ENCODE results near the gene SUFU.

SUFU gene

DNA sequence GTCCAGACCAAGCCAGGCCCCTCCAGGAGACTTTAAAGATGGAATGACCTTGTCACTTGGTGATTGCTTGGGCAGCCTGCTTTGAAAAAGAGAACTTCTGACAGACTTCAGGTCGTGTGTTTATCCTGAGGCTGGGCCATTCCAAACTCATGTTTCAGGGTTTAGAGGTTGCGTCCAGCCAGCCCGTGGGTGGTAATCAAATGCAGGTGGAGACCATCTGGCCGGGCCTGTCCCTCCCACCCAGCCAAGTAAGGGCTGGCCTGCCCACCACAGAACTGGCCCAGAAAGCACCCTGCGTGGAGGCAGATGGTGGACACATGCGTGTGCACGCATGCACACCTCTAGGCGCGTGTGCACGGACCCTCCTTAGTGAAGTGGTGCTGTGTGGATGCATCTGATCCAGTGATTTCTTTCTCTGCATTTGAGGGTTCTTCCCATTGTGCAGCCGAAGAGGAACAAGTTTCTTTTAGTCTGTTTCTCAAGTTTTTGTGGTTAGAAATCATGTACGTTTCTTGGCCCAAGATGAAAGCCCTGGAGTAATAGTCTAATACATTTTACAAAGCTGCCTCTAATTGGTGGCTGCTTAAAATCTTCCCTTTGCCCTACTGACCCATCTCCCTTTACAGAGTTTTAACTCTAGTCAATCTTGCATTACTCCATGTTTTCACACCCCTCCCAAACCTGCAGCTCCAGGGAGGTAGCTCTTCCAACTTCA, 43.0 kb downstream of the SUFU start:
- Histone ChIP-seq H3K4me3 (ENCODE audit: low read depth in 1 of 5, low read length in 5 of 5) (no peak overlapping the region), H3K27ac (ENCODE audit: low read depth, low read length) (no peak overlapping the region), H3K9ac (ENCODE audit: low read length in 5 of 5) (no peak overlapping the region), H3K36me3 (ENCODE audit: control insufficient read depth in 5 of 5, insufficient read depth in 5 of 5, low read length in 5 of 5) (peaks cover 0 to 16% (median 13%) of the 10 kb centered on the region in 5 donors), H3K27me3 (ENCODE audit: control insufficient read depth in 5 of 5, insufficient read depth in 4 of 5, low read length in 5 of 5) (no peaks in the 10 kb centered on the region), H3K9me3 (ENCODE audit: control insufficient read depth in 5 of 5, low read length in 5 of 5) (no peaks in the 10 kb centered on the region), H3K4me1 (ENCODE audit: control insufficient read depth in 5 of 5, insufficient read depth in 5 of 5, low read length in 5 of 5) (peaks cover 1 to 18% (median 17%) of the 10 kb centered on the region in 5 donors)

DNA sequence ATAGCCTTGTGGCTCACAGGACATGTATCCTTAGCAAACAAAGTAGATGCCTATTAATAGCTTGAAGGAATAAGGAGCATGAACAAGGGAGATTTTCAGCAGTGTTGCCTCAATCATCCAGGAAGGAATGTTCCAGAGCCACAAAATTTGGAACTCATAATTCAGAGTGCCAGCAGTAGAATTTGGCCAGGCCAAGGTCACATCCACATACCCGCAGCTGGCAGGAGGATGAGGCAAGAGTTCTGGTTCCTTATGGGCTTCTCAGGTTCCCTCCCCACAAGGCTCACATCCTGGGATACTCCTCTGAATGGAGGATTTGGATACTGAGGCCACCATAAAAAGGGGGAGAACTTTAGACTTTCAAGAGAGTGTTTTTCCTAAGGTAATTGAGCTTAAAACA, 45.8 kb downstream of the SUFU start:
- H3K9me3 ChIP-seq (ENCODE audit: control insufficient read depth in 5 of 5, low read length in 5 of 5): no peaks in the 10 kb centered on the region
- no peak overlapping the region for H3K4me3 ChIP-seq (ENCODE audit: low read depth in 1 of 5, low read length in 5 of 5)
- H3K27me3 ChIP-seq (ENCODE audit: control insufficient read depth in 5 of 5, insufficient read depth in 4 of 5, low read length in 5 of 5): no peaks in the 10 kb centered on the region
- H3K36me3 ChIP-seq (ENCODE audit: control insufficient read depth in 5 of 5, insufficient read depth in 5 of 5, low read length in 5 of 5): peaks cover 0 to 22% (median 17%) of the 10 kb centered on the region in 5 donors
- H3K9ac ChIP-seq (ENCODE audit: low read length in 5 of 5): no peak overlapping the region
- no peak overlapping the region for H3K27ac ChIP-seq (ENCODE audit: low read depth, low read length)
- peaks cover 1 to 18% (median 17%) of the 10 kb centered on the region in 5 donors for H3K4me1 ChIP-seq (ENCODE audit: control insufficient read depth in 5 of 5, insufficient read depth in 5 of 5, low read length in 5 of 5)

DNA sequence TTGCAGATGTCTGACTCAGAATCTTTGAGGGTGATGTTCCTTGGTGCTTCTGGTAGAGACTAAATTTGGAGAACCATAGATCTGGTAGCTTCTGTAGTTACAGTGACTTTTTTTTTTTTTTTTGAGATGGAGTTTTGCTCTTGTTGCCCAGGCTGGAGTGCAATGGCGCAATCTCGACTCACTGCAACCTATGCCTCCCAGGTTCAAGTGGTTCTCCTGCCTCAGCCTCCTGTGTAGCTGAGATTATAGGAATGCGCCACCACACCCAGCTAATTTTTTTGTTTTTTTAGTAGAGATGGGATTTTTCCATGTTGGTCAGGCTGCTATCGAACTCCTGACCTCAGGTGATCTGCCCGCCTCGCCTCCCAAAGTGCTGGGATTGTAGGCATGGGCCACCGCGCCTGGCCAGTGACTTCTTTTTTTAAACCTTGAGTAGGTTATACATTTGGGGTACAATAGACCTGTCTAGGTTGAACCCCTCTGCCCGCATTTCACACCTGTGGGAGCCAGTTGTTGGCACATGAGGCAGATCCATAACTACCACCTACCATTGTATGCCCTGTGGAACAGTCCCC, 47.0 kb downstream of the SUFU start:
- Histone ChIP-seq H3K9ac (ENCODE audit: low read length in 5 of 5) (no peak overlapping the region), H3K4me3 (ENCODE audit: low read depth in 1 of 5, low read length in 5 of 5) (no peak overlapping the region)

DNA sequence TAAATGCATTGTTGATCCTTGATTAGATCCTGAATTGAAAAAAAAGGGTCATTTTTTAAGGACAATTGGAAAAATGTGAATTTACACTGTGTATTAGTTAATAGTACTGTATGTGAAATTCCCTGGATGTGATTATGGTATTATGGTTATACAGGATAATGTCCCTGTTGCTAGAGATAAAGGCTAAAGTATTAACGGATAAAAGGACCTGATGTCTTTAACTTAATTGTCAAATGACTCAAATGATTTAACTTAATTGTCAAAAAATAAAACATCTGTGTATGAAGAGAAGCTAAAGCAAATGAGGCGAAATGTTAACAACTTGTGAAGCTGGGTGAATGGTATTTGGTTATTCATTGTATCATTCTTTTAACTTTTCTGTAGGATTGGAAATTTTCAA, 48.8 kb downstream of the SUFU start:
- Histone ChIP-seq H3K27ac (ENCODE audit: low read depth, low read length) (no peak overlapping the region), H3K4me3 (ENCODE audit: low read depth in 1 of 5, low read length in 5 of 5) (no peak overlapping the region), H3K9ac (ENCODE audit: low read length in 5 of 5) (no peak overlapping the region), H3K4me1 (ENCODE audit: control insufficient read depth in 5 of 5, insufficient read depth in 5 of 5, low read length in 5 of 5) (peaks cover 0 to 4% (median 0%) of the 10 kb centered on the region in 5 donors), H3K36me3 (ENCODE audit: control insufficient read depth in 5 of 5, insufficient read depth in 5 of 5, low read length in 5 of 5) (peaks cover 0 to 22% (median 17%) of the 10 kb centered on the region in 5 donors), H3K27me3 (ENCODE audit: control insufficient read depth in 5 of 5, insufficient read depth in 4 of 5, low read length in 5 of 5) (no peaks in the 10 kb centered on the region), H3K9me3 (ENCODE audit: control insufficient read depth in 5 of 5, low read length in 5 of 5) (no peaks in the 10 kb centered on the region)

More for the DNA sequence above, 47.0 kb downstream of the SUFU start:
- H3K36me3 ChIP-seq (ENCODE audit: control insufficient read depth in 5 of 5, insufficient read depth in 5 of 5, low read length in 5 of 5): peaks cover 0 to 22% (median 17%) of the 10 kb centered on the region in 5 donors
- H3K9me3 ChIP-seq (ENCODE audit: control insufficient read depth in 5 of 5, low read length in 5 of 5): no peaks in the 10 kb centered on the region
- peaks cover 1 to 18% (median 17%) of the 10 kb centered on the region in 5 donors for H3K4me1 ChIP-seq (ENCODE audit: control insufficient read depth in 5 of 5, insufficient read depth in 5 of 5, low read length in 5 of 5)
- H3K27me3 ChIP-seq (ENCODE audit: control insufficient read depth in 5 of 5, insufficient read depth in 4 of 5, low read length in 5 of 5): no peaks in the 10 kb centered on the region
- H3K27ac ChIP-seq (ENCODE audit: low read depth, low read length): no peak overlapping the region

DNA sequence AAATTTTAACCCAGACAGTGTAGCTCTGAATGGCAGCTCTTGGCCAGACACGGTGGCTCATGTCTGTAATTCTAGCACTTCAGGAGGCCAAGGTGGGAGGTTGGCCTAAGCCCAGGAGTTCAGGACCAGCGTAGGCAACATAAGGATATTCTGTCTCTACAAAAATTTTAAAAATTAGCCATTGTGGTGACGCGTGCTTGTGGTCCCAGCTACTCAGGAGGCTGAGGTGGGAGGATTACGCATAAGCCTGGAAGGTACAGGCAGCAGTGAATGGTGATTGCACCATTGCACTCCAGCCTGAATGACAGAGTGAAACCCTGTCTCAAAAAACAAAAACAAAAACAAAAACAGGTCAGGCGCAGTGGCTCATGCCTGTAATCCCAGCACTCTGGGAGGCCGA, 50.0 kb downstream of the SUFU start:
- Histone ChIP-seq H3K9me3 (ENCODE audit: control insufficient read depth in 5 of 5, low read length in 5 of 5) (no peaks in the 10 kb centered on the region), H3K27ac (ENCODE audit: low read depth, low read length) (no peak overlapping the region), H3K9ac (ENCODE audit: low read length in 5 of 5) (no peak overlapping the region), H3K36me3 (ENCODE audit: control insufficient read depth in 5 of 5, insufficient read depth in 5 of 5, low read length in 5 of 5) (peaks cover 0 to 22% (median 17%) of the 10 kb centered on the region in 5 donors), H3K4me3 (ENCODE audit: low read depth in 1 of 5, low read length in 5 of 5) (no peak overlapping the region), H3K4me1 (ENCODE audit: control insufficient read depth in 5 of 5, insufficient read depth in 5 of 5, low read length in 5 of 5) (peaks cover 0 to 4% (median 0%) of the 10 kb centered on the region in 5 donors), H3K27me3 (ENCODE audit: control insufficient read depth in 5 of 5, insufficient read depth in 4 of 5, low read length in 5 of 5) (no peaks in the 10 kb centered on the region)

DNA sequence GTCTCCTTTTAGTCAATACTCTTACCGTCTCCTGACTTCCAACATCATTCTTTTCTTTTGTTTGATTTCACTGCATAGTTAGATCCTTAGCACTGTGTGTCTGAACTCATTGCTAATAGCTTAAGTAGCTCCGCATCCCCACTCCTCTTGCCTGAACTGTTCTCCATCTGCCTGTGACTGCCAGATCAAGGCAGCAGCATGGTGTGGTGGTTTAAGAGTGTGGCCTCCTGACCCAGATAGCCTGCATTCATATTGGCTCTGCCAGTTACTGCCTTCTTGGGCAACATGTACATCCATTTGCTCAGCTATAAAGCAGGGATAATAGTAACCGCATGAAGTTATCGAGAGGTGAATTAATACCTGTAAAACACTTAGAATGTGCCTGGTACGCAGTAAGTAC, 50.8 kb downstream of the SUFU start:
- Histone ChIP-seq H3K27ac (ENCODE audit: low read depth, low read length) (no peak overlapping the region), H3K4me1 (ENCODE audit: control insufficient read depth in 5 of 5, insufficient read depth in 5 of 5, low read length in 5 of 5) (peaks cover 0 to 4% (median 0%) of the 10 kb centered on the region in 5 donors), H3K9me3 (ENCODE audit: control insufficient read depth in 5 of 5, low read length in 5 of 5) (no peaks in the 10 kb centered on the region), H3K27me3 (ENCODE audit: control insufficient read depth in 5 of 5, insufficient read depth in 4 of 5, low read length in 5 of 5) (no peaks in the 10 kb centered on the region), H3K36me3 (ENCODE audit: control insufficient read depth in 5 of 5, insufficient read depth in 5 of 5, low read length in 5 of 5) (peaks cover 0 to 22% (median 17%) of the 10 kb centered on the region in 5 donors), H3K4me3 (ENCODE audit: low read depth in 1 of 5, low read length in 5 of 5) (no peak overlapping the region), H3K9ac (ENCODE audit: low read length in 5 of 5) (no peak overlapping the region)

DNA sequence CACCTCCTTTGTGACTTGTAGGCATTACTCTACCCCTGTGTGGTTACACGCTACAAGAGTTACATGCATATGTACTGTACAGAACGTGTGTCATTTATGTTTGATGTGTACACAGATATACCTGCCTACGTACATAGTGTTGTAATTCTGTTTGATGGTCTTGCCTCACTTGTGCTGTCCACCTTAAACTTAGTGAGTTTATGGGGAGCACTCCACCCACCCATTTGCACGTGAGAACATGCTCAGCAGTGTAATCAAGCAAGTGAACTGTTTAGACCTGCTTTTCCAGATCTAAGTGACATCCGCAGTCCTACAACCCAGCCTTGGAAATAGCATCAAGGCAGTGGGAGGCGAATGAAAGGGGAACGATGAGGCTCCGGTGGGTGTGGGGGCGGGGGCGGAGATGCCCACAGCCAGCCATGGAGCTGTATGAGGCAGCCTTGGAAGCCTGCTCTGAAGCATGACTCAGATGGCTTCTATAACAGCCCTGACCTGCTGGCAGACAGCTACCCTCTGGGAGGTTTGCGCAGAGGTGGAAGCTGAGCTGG, 52.1 kb downstream of the SUFU start:
- Histone ChIP-seq H3K9me3 (ENCODE audit: control insufficient read depth in 5 of 5, low read length in 5 of 5) (no peaks in the 10 kb centered on the region), H3K27ac (ENCODE audit: low read depth, low read length) (no peak overlapping the region), H3K36me3 (ENCODE audit: control insufficient read depth in 5 of 5, insufficient read depth in 5 of 5, low read length in 5 of 5) (peaks cover 0 to 11% (median 9%) of the 10 kb centered on the region in 5 donors), H3K4me1 (ENCODE audit: control insufficient read depth in 5 of 5, insufficient read depth in 5 of 5, low read length in 5 of 5) (peaks cover 0 to 4% (median 0%) of the 10 kb centered on the region in 5 donors), H3K9ac (ENCODE audit: low read length in 5 of 5) (peak overlapping the region in 1 of 5 donors; percentile 15), H3K27me3 (ENCODE audit: control insufficient read depth in 5 of 5, insufficient read depth in 4 of 5, low read length in 5 of 5) (no peaks in the 10 kb centered on the region), H3K4me3 (ENCODE audit: low read depth in 1 of 5, low read length in 5 of 5) (no peak overlapping the region)

DNA sequence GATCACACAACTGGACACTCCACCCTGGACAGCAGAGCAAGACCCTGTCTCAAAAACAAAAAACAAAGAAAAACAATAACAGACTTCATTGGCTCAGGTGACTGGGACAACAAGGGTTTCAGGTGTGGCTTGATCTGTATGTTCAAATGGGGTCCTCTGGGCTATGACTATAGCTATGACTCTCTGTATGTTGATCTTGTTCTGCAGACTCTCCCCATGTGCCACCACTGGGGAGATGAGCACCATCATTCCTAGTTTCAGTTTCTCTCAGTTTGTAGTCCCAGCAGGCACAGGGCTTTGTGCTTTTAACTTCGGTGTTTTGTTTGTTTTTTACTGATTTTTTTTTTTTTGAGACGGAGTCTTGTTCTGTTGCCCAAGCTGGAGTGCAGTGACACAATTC, 53.8 kb downstream of the SUFU start:
- Histone ChIP-seq H3K4me3 (ENCODE audit: low read depth in 1 of 5, low read length in 5 of 5) (no peak overlapping the region), H3K4me1 (ENCODE audit: control insufficient read depth in 5 of 5, insufficient read depth in 5 of 5, low read length in 5 of 5) (peaks cover 0 to 4% (median 0%) of the 10 kb centered on the region in 5 donors), H3K36me3 (ENCODE audit: control insufficient read depth in 5 of 5, insufficient read depth in 5 of 5, low read length in 5 of 5) (peaks cover 0 to 2% (median 0%) of the 10 kb centered on the region in 5 donors), H3K27me3 (ENCODE audit: control insufficient read depth in 5 of 5, insufficient read depth in 4 of 5, low read length in 5 of 5) (no peaks in the 10 kb centered on the region), H3K9me3 (ENCODE audit: control insufficient read depth in 5 of 5, low read length in 5 of 5) (no peaks in the 10 kb centered on the region), H3K27ac (ENCODE audit: low read depth, low read length) (no peak overlapping the region), H3K9ac (ENCODE audit: low read length in 5 of 5) (no peak overlapping the region)

DNA sequence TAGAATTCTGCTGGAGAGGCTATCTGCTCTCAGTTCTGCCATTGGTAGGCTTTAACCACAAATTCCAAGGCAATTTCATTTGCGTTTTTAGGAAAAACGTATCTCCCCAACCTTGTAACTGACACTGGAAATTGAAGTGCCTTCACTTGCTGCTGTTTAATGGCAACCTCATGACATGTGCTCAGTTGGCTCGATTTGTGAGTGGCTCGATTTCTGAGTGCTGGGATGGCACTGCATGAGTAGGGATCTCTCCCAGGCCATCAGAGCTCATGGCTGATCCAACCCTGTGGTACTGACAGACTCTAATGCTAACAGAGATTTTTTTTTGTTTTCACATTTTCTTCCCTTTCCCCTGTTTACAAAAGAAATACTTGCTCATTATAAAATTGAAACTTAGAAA, 56.0 kb downstream of the SUFU start:
- Histone ChIP-seq H3K4me3 (ENCODE audit: low read depth in 1 of 5, low read length in 5 of 5) (no peak overlapping the region), H3K27me3 (ENCODE audit: control insufficient read depth in 5 of 5, insufficient read depth in 4 of 5, low read length in 5 of 5) (no peaks in the 10 kb centered on the region), H3K36me3 (ENCODE audit: control insufficient read depth in 5 of 5, insufficient read depth in 5 of 5, low read length in 5 of 5) (peaks cover 0 to 6% (median 0%) of the 10 kb centered on the region in 5 donors), H3K4me1 (ENCODE audit: control insufficient read depth in 5 of 5, insufficient read depth in 5 of 5, low read length in 5 of 5) (peaks cover 0 to 4% (median 0%) of the 10 kb centered on the region in 5 donors), H3K27ac (ENCODE audit: low read depth, low read length) (no peak overlapping the region), H3K9me3 (ENCODE audit: control insufficient read depth in 5 of 5, low read length in 5 of 5) (no peaks in the 10 kb centered on the region), H3K9ac (ENCODE audit: low read length in 5 of 5) (no peak overlapping the region)

DNA sequence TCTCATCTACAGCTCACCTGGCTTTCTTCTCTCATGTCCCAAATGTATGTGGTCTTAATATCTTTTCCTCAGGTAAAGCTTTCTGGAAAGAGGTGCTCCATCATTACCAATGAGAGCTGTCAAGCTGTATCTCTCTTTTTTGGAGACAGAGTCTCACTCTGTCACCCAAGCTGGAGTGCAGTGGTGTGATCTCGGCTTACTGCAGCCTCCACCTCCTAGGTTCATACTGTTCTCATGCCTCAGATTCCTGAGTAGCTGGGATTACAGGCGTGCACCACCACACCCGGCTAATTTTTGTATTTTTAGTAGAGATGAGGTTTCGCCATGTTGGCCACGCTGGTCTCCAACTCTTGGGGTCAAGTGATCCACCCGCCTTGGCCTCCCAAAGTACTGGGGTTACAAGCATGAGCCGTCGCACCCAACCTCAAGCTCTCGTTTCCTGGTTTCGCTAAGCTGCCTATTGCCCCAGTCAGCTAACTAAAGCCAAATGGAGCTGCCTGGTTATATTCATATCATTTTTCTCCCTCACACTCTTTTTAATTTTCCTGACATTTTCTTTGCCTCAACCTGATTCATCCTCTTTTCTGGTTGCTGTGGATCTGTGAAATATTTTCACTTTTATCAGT, 60.5 kb downstream of the SUFU start:
- H3K4me3 ChIP-seq (ENCODE audit: low read depth in 1 of 5, low read length in 5 of 5): no peak overlapping the region

More for the DNA sequence above, 60.5 kb downstream of the SUFU start:
- Histone ChIP-seq H3K27me3 (ENCODE audit: control insufficient read depth in 5 of 5, insufficient read depth in 4 of 5, low read length in 5 of 5) (no peaks in the 10 kb centered on the region), H3K36me3 (ENCODE audit: control insufficient read depth in 5 of 5, insufficient read depth in 5 of 5, low read length in 5 of 5) (peaks cover 0 to 6% (median 0%) of the 10 kb centered on the region in 5 donors), H3K9me3 (ENCODE audit: control insufficient read depth in 5 of 5, low read length in 5 of 5) (no peaks in the 10 kb centered on the region), H3K9ac (ENCODE audit: low read length in 5 of 5) (no peak overlapping the region), H3K4me1 (ENCODE audit: control insufficient read depth in 5 of 5, insufficient read depth in 5 of 5, low read length in 5 of 5) (peaks cover 0 to 8% (median 0%) of the 10 kb centered on the region in 5 donors), H3K27ac (ENCODE audit: low read depth, low read length) (no peak overlapping the region)
